Glutamatergic neuron (in vitro differentiated cells): Measurements from ENCODE around the gene LIPT1. TPM values are rescaled to one million over a fixed set of nuclear protein-coding genes. Genes with fewer than 3 reads are reported as not detected.

Experiments used
- DNase-seq: peaks from one replicate; pipeline ENCODE4 v3.0.0; 2022
- H3K27ac Mint-ChIP-seq: one replicate; pipeline ENCODE4 v1.8.0; 2020; ENCODE audit warnings: mild to moderate bottlenecking, mixed read lengths, inconsistent platforms; ENCODE audit not compliant: unreplicated experiment
- H3K27me3 Mint-ChIP-seq: one replicate; pipeline ENCODE4 v1.8.0; 2020; ENCODE audit warnings: mild to moderate bottlenecking, moderate library complexity, mixed read lengths, inconsistent platforms; ENCODE audit not compliant: unreplicated experiment
- H3K36me3 Mint-ChIP-seq: one replicate; pipeline ENCODE4 v1.8.0; 2020; ENCODE audit warnings: mild to moderate bottlenecking, mixed read lengths, inconsistent platforms; ENCODE audit not compliant: unreplicated experiment
- H3K4me1 Mint-ChIP-seq: one replicate; pipeline ENCODE4 v1.8.0; 2020; ENCODE audit warnings: mild to moderate bottlenecking, low read depth, mixed read lengths, inconsistent platforms; ENCODE audit not compliant: unreplicated experiment
- H3K4me3 Mint-ChIP-seq: one replicate; pipeline ENCODE4 v1.8.0; 2020; ENCODE audit warnings: mild to moderate bottlenecking, mixed read lengths, inconsistent platforms; ENCODE audit not compliant: unreplicated experiment
- H3K9me3 Mint-ChIP-seq: one replicate; pipeline ENCODE4 v1.8.0; 2020; ENCODE audit warnings: mild to moderate bottlenecking, moderate library complexity, mixed read lengths, inconsistent platforms; ENCODE audit not compliant: unreplicated experiment
- total RNA-seq: library from RNA; stranded (reverse); fragmentation: NEBNext Ultra II Directional; extraction: Animal tissue kit (Norgen Biotek cat#: 25700); gene quantifications from one replicate; pipeline ENCODE4 v1.2.1, GENCODE V29; 2021; ENCODE audit not compliant: unreplicated experiment
- TF ChIP-seq, protein P1 (sequence below): fragments of 200-600 bp; sonication (generic); IDR thresholded peaks from one replicate; pipeline ENCODE4 v1.5.0; 2021; ENCODE audit not compliant: partially characterized antibody, unreplicated experiment

The LIPT1 gene
- total RNA-seq, 1 donor from 2014 or later, result 4.3 TPM

DNA sequence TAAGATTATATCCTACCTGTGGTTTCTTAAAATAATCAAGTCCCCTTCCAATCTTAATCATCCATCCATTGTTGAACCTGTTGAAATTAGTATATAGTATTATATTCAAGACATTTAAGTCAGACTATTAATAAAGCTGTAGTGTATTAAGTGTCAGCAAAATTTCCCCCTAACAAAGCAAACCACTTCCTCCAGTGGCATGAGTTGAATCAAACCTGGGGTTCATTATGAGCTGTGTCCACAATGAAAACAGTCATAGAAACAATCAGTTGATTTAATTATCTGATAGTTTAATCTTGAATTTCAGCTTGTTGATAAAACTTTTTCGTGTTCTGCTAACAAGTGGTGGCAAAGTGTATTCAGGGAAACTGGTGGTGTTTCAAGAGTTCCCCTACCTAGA lies 14.8 kb downstream of the LIPT1 start:
- TF ChIP-seq, protein P1, sequence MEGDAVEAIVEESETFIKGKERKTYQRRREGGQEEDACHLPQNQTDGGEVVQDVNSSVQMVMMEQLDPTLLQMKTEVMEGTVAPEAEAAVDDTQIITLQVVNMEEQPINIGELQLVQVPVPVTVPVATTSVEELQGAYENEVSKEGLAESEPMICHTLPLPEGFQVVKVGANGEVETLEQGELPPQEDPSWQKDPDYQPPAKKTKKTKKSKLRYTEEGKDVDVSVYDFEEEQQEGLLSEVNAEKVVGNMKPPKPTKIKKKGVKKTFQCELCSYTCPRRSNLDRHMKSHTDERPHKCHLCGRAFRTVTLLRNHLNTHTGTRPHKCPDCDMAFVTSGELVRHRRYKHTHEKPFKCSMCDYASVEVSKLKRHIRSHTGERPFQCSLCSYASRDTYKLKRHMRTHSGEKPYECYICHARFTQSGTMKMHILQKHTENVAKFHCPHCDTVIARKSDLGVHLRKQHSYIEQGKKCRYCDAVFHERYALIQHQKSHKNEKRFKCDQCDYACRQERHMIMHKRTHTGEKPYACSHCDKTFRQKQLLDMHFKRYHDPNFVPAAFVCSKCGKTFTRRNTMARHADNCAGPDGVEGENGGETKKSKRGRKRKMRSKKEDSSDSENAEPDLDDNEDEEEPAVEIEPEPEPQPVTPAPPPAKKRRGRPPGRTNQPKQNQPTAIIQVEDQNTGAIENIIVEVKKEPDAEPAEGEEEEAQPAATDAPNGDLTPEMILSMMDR, result no peak
- DNase-seq, result no peak
- Mint-ChIP-seq H3K9me3 (no peaks in the 10 kb centered on the region), H3K27me3 (no peaks in the 10 kb centered on the region), H3K4me1 (no peaks in the 10 kb centered on the region), H3K27ac (no peak overlapping the region), H3K4me3 (no peak overlapping the region), H3K36me3 (no peaks in the 10 kb centered on the region)

DNA sequence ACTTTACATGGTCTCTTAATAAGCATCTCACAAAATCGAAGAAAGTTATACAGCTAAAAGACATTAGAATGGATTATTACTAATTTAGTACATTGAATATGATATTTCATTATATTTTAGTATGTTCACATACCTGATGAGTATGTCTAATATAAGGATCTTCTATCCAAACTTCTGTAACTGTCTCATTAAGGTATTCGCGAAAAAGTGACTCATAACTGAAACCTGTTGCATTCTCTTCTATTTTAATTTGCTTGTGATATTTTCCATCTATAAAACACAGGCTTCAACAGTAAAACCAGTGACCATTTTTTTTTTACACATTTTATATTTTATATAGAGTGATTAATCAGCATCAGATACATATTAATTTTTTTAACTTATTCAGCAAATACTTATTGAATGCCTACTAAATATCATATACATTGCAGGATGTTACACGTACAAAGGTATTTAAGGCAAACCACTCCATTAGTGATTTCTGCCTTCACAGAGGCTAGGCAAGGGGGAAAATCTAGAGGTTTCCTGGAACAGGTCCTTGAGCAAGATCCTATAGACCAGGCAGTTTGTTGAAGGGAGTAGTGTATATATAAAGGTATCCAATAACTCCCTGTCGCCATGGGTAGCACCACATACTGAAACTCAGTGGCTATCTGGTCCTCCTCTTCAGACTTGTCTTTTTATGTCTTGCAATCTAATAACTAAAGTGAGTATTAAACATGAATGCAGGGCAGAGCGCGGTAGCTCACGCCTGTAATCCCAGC lies 16.8 kb downstream of the LIPT1 start:
- no peak for DNase-seq
- H3K27ac Mint-ChIP-seq, result no peak overlapping the region
- H3K4me1 Mint-ChIP-seq, result no peaks in the 10 kb centered on the region
- no peaks in the 10 kb centered on the region for H3K9me3 Mint-ChIP-seq
- H3K36me3 Mint-ChIP-seq, result no peaks in the 10 kb centered on the region
- H3K4me3 Mint-ChIP-seq, result no peak overlapping the region
- TF ChIP-seq, protein P1, result no peak
- no peaks in the 10 kb centered on the region for H3K27me3 Mint-ChIP-seq

DNA sequence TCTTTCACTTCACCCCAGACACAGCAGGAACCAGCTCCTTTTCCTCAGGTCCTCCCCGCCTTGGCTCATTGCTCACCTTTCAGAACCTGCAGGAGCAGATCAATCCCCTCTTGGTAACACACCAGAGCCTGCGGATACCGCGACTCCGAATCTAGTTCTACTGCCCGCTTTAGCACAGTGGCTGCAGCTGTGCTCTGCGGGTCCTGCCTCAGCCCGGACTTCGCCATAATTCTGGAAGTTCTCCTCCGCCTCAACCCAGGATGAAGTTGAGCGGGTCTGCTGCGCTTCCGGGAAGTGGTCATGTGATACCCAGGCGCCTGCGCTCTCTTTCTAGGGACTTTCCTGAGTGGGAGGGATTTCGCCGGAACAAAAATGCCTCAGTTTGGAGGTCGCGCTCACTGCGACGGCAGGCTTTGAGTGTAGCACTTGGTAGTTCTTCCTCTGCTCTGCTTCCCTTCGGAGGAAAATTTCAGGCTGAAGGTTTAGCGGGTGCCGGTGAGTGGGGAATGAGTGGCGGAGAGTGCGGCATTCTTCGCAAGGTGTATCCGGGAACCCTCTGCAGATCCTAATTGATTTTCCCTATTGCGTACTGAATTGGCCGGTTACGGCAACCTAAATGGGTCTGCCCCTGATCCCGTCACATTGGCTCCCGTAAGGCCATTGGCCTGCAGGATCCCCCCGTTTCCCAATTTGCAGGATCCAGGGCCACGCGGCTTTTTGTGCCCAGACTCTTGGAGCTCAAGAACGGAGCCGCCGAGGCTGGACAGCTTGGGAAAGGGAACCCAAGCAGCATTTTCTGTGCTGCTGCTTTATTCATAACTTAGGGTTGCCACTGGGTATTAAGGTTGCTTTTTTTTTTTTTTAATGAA lies 26.2 kb downstream of the LIPT1 start, which contains the start of the genes MITD1 and MRPL30:
MITD1 (minus strand) TSS at position 304 of the 869 bp plus-strand sequence; CDS start at position 227, 77 bp downstream.
MRPL30 (plus strand) TSS at position 430 of the 869 bp plus-strand sequence. CDS start 5,020 bp downstream, outside the sequence.
- Mint-ChIP-seq H3K36me3 (no peaks in the 10 kb centered on the region), H3K27me3 (peaks cover 2% of the 10 kb centered on the region)
- TF ChIP-seq, protein P1, result no peak

DNA sequence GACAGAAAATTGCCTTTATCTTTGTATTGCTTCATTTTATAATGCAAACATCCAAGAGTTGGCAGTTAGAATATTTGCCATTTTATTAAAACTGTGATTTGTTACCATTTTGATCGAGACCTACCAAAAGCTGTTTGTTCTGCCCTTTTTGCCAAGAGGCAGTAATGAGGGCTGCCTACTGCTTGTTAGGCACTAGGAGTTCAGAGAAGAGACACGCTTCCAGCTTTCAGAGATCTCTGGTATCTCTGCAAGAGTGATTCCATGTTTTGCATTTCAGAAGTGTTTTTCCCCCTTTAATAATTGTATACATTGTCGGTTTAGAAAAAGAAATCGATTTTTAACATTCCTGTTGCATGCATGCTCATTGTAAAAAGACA lies 26.8 kb downstream of the LIPT1 start:
- H3K27ac Mint-ChIP-seq, result peak overlapping the region; percentile 89
- H3K9me3 Mint-ChIP-seq, result peaks cover 4% of the 10 kb centered on the region
- no peaks in the 10 kb centered on the region for H3K36me3 Mint-ChIP-seq
- peak overlapping the region; percentile 99 for H3K4me3 Mint-ChIP-seq
- H3K4me1 Mint-ChIP-seq, result peaks cover 9% of the 10 kb centered on the region
- H3K27me3 Mint-ChIP-seq, result peaks cover 2% of the 10 kb centered on the region
- TF ChIP-seq, protein P1, result no peak
- DNase-seq, result no peak

More for the DNA sequence above, 26.2 kb downstream of the LIPT1 start, which contains the start of the genes MITD1 and MRPL30:
- peak within 1 kb of the TSS; percentile 99 for H3K4me3 Mint-ChIP-seq
- peak within 1 kb of the TSS; percentile 89 for H3K27ac Mint-ChIP-seq
- peak; percentile 87 for DNase-seq
- peaks cover 9% of the 10 kb centered on the region for H3K4me1 Mint-ChIP-seq
- H3K9me3 Mint-ChIP-seq, result peaks cover 4% of the 10 kb centered on the region
